ENCODE data around the gene STK26.

DNA sequence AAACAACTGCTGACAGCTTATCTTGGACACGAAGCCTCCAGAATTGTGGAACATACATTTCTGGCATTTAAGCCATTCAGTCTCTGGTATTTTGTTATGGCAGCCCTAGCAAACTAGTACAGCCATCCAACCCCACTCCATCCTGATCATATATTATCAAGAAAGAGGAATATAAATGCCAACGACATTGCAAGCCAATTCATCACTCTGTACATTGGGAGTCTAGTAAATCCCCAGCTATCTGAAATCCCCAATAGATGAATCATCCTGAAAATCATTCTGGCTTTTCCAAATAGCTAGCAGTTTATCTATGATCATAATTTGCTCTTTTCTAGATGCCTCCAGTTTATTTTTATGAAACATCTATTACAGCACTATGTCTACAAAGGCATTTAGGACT lies 63.6 kb downstream of the STK26 start:
- TF ChIP-seq, protein P1, sequence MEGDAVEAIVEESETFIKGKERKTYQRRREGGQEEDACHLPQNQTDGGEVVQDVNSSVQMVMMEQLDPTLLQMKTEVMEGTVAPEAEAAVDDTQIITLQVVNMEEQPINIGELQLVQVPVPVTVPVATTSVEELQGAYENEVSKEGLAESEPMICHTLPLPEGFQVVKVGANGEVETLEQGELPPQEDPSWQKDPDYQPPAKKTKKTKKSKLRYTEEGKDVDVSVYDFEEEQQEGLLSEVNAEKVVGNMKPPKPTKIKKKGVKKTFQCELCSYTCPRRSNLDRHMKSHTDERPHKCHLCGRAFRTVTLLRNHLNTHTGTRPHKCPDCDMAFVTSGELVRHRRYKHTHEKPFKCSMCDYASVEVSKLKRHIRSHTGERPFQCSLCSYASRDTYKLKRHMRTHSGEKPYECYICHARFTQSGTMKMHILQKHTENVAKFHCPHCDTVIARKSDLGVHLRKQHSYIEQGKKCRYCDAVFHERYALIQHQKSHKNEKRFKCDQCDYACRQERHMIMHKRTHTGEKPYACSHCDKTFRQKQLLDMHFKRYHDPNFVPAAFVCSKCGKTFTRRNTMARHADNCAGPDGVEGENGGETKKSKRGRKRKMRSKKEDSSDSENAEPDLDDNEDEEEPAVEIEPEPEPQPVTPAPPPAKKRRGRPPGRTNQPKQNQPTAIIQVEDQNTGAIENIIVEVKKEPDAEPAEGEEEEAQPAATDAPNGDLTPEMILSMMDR (IDR thresholded peaks at IDR 0.05), result no peak
- TF ChIP-seq POLR2AphosphoS5 (IDR thresholded peaks at IDR 0.05) (no peak), POLR2A (IDR thresholded peaks at IDR 0.05) (no peak)
